Uterus (tissue), 4 donors: ENCODE measurements around the gene CERS6. TPM values are rescaled to one million over a fixed set of nuclear protein-coding genes. Genes with fewer than 3 reads are reported as not detected.

Source experiments
- DNase-seq, 2 donors: peaks; one replicate each; pipeline ENCODE4 v3.0.0-alpha.2; 2019 to 2020
- H3K27ac ChIP-seq, 2 donors: fragments of 200-600 bp; sonication (generic); 1 replicate in 1 of 2; 2 replicates in 1 of 2; pipeline ENCODE4 v1.5.1; 2016 to 2018
- H3K27me3 ChIP-seq, 2 donors: fragments of 200-600 bp; sonication (generic); one replicate each; pipeline ENCODE4 v1.5.1; 2018 to 2019; ENCODE audit warnings: control low read depth in 1 of 2
- H3K36me3 ChIP-seq, 2 donors: fragments of 200-600 bp; sonication (generic); one replicate each; pipeline ENCODE4 v1.5.1; 2019; ENCODE audit warnings: control low read depth in 1 of 2
- H3K4me1 ChIP-seq, 2 donors: fragments of 200-600 bp; sonication (generic); one replicate each; pipeline ENCODE4 v1.5.1; 2018 to 2019; ENCODE audit warnings: control low read depth in 1 of 2
- H3K4me3 ChIP-seq, 2 donors: fragments of 200-600 bp; sonication (generic); 1 replicate in 1 of 2; 2 replicates in 1 of 2; pipeline ENCODE4 v1.5.1; 2018 to 2019; ENCODE audit warnings: mild to moderate bottlenecking in 1 of 2
- H3K9me3 ChIP-seq, 2 donors: fragments of 200-600 bp; sonication (generic); one replicate each; pipeline ENCODE4 v1.5.1; 2019; ENCODE audit warnings: control low read depth in 1 of 2
- POLR2A ChIP-seq, 2 donors: fragments of 450-650 bp; IDR thresholded peaks; one replicate each; pipeline ENCODE4 v1.6.1; 2016; ENCODE audit warnings: antibody characterized with exemption in 2 of 2, mild to moderate bottlenecking in 1 of 2, moderate library complexity in 1 of 2
- intact Hi-C: fragments of 100-400 bp; cut with DNase I; formaldehyde crosslinking; loops from one replicate; pipeline ENCODE4 v1.15.1; 2023; ENCODE audit warnings: low total_unique reads
- total RNA-seq, 4 donors: library from RNA; depleted of rRNA in 3 of 4; stranded (reverse); fragments of >200 nt in 3 of 4; gene quantifications; one replicate each; pipeline versions ENCODE4 v1.1.0 to v1.2.4, GENCODE V29; 2014 to 2023
- TF ChIP-seq, protein P1 (sequence below), 4 experiments: fragments of 200-600 bp in 2 of 4; fragments of 450-650 bp in 2 of 4; sonication (generic) in 2 of 4; IDR thresholded peaks; one replicate each; pipeline ENCODE4 v1.5.1; 2016 to 2019; ENCODE audit warnings: antibody characterized with exemption in 4 of 4, mild to moderate bottlenecking in 2 of 4, moderate library complexity in 1 of 4
- donor health status: DM: yes; HTN: yes; CAD: no.

Gene CERS6
- total RNA-seq, 4 donors from 2014 or later = 20.0 to 47.2 (median 26.6) TPM

DNA sequence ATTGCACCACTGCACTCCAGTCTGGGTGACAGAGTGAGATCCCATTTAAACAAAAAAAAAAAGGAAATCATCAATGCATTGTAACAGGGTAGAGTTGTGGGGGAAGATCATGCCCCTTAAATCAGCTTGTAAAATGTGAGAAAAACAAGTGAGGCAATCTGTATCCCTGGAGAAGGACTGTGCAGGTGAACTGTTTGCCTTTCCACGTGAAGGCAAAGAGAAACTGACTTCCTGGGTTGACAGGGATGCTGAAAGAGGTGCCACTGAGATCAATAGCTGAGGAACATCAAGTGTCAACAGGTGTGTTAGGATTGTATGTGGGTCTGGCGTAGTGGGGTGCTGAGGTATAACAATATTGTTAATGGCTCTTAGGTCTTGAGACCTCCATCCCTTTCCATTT lies 48.3 kb downstream of the CERS6 start:
- TF ChIP-seq, protein P1, sequence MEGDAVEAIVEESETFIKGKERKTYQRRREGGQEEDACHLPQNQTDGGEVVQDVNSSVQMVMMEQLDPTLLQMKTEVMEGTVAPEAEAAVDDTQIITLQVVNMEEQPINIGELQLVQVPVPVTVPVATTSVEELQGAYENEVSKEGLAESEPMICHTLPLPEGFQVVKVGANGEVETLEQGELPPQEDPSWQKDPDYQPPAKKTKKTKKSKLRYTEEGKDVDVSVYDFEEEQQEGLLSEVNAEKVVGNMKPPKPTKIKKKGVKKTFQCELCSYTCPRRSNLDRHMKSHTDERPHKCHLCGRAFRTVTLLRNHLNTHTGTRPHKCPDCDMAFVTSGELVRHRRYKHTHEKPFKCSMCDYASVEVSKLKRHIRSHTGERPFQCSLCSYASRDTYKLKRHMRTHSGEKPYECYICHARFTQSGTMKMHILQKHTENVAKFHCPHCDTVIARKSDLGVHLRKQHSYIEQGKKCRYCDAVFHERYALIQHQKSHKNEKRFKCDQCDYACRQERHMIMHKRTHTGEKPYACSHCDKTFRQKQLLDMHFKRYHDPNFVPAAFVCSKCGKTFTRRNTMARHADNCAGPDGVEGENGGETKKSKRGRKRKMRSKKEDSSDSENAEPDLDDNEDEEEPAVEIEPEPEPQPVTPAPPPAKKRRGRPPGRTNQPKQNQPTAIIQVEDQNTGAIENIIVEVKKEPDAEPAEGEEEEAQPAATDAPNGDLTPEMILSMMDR (IDR thresholded peaks at IDR 0.05) = no peak
- no peaks in the 10 kb centered on the region for H3K4me1 ChIP-seq
- no peak overlapping the region for H3K4me3 ChIP-seq
- DNase-seq = no peak
- H3K27me3 ChIP-seq = no peaks in the 10 kb centered on the region
- no peak overlapping the region for H3K27ac ChIP-seq
- no peaks in the 10 kb centered on the region for H3K9me3 ChIP-seq
- intact Hi-C loops = no loop called here
- no peaks in the 10 kb centered on the region for H3K36me3 ChIP-seq

DNA sequence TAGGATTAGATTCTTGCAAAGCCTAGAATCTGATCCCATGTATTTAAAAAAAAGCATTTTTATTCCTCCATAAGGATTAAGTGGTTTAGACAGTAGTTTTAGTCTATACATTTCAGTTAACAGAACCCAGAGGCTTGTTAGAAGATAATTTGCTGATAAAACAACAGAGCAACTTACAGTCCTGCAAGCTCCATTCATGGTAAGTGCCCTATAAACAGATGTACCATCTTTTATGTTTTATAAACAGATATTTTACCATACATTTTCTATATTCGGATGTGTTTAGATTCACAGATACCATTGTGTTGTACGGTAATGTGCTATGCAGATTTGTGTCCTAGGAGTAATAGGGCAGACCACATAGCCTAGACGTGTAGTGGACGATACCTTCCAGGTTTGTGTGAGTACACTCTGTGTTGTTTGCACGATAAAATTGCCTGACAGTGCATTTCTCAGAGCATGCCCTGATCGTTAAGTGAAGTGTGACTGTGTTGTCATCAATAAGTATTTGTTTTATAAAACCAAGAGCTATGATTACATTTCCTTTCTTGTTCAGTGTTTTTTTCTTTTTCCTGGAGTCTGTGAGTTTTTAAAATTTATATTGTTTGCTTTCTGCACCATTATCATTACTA lies 54.2 kb downstream of the CERS6 start:
- intact Hi-C loops = no loop called here

DNA sequence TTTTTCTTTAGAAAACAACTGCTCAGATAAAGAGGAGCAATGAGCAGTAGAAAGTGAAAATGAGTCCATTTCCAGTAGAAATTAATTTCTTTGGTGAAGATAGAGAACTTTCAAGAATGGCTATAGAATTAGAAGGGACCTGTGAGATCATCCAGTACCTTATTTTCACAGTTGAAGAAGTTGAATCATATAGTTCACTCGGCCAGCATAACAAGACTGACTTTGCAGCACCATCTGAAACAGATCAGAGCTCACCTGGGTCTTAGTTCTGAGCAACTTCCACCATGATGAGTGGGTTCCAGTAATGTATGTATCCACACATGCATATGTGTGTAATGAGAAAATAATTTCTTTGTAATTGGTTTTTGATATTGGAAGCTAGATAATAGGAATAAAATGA lies 58.6 kb downstream of the CERS6 start:
- H3K9me3 ChIP-seq = no peaks in the 10 kb centered on the region
- no peaks in the 10 kb centered on the region for H3K36me3 ChIP-seq
- peak overlapping the region; percentile 75 to 77 for H3K27ac ChIP-seq
- peaks cover 0 to 12% of the 10 kb centered on the region in 2 donors for H3K4me1 ChIP-seq
- H3K27me3 ChIP-seq = no peaks in the 10 kb centered on the region
- intact Hi-C loops = no loop called here
- TF ChIP-seq POLR2A (IDR thresholded peaks at IDR 0.05) = no peak
- TF ChIP-seq, protein P1 (IDR thresholded peaks at IDR 0.05) = no peak
- H3K4me3 ChIP-seq = no peak overlapping the region
- DNase-seq = no peak

More for the DNA sequence above, 54.2 kb downstream of the CERS6 start:
- no peak for DNase-seq
- Histone ChIP-seq H3K4me1 (no peaks in the 10 kb centered on the region), H3K4me3 (no peak overlapping the region), H3K36me3 (no peaks in the 10 kb centered on the region), H3K27me3 (no peaks in the 10 kb centered on the region), H3K27ac (no peak overlapping the region), H3K9me3 (no peaks in the 10 kb centered on the region)
- TF ChIP-seq POLR2A (IDR thresholded peaks at IDR 0.05) = no peak
- TF ChIP-seq, protein P1 (IDR thresholded peaks at IDR 0.05) = no peak

DNA sequence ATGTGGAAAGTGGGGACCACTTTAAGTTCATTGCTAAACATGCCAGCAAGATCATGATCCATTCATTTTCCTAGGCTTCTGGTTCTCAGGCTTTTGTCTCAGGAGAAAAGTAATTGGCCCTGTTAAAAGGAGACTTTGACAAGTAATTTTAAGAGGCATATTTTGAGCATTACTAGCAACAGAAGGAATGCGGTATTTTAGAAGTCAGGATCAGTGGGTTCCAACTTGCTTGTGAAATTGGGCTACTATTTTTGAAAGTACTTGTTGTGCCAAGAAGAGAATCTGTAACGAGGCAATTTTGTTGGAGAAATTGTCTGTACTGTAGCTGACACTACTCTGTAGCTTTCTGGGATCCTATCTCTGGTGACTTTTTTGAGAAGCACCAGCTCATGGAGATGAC lies 59.4 kb downstream of the CERS6 start:
- Histone ChIP-seq H3K4me3 (no peak overlapping the region), H3K27ac (peak overlapping the region; percentile 75 to 77), H3K9me3 (no peaks in the 10 kb centered on the region), H3K4me1 (peaks cover 0 to 12% of the 10 kb centered on the region in 2 donors), H3K36me3 (no peaks in the 10 kb centered on the region), H3K27me3 (no peaks in the 10 kb centered on the region)
- TF ChIP-seq, protein P1 (IDR thresholded peaks at IDR 0.05) = no peak
- no peak for TF ChIP-seq POLR2A (IDR thresholded peaks at IDR 0.05)
- intact Hi-C loops = no loop called here
- no peak for DNase-seq

DNA sequence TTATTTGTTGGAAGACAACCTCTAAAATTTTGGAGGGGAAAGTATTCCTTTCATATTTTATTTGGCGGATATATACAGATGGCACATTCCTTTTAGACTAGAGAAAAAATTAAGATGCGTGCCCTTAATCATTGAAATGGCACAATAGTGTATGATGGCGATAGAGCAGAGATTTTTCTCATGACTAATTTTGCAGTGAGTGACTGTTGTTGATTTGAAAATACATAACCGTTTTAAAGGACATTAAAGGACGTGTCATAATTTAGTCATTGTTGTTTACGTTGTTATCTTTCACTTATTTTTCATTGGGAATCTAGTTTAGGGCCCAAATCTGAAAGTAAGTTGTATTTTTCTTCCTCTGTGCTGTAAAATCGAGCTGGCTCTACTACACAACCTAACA lies 61.7 kb downstream of the CERS6 start:
- peak overlapping the region; percentile 75 to 77 for H3K27ac ChIP-seq
- no peak overlapping the region for H3K4me3 ChIP-seq
- intact Hi-C loops = no loop called here
- H3K27me3 ChIP-seq = no peaks in the 10 kb centered on the region
- DNase-seq = no peak
- TF ChIP-seq POLR2A (IDR thresholded peaks at IDR 0.05) = no peak
- TF ChIP-seq, protein P1 (IDR thresholded peaks at IDR 0.05) = no peak
- no peaks in the 10 kb centered on the region for H3K9me3 ChIP-seq
- no peaks in the 10 kb centered on the region for H3K36me3 ChIP-seq
- H3K4me1 ChIP-seq = peaks cover 0 to 12% of the 10 kb centered on the region in 2 donors
